Duodenal mucosa (tissue), 2 donors: ENCODE results near the gene MRPL52.
A peak's percentile ranks its signal among the peaks of the same experiment; 100 is the strongest.
"Not testable (repeated sequence)": the region's sequence is repeated elsewhere in the genome, so short reads cannot be mapped to it uniquely, and the experiment has no call there.

ENCODE experiments used
- H3K27ac ChIP-seq: one replicate; pipeline ENCODE4 v1.7.0; 2013; ENCODE audit warnings: low read depth, low read length
- H3K27me3 ChIP-seq, 2 donors: one replicate each; pipeline ENCODE4 v1.7.0; 2013; ENCODE audit warnings: low read length in 2 of 2, control low read depth in 1 of 2; ENCODE audit not compliant: insufficient read depth in 2 of 2, control insufficient read depth in 1 of 2
- H3K36me3 ChIP-seq, 2 donors: one replicate each; pipeline ENCODE4 v1.7.0; 2013; ENCODE audit warnings: low read length in 2 of 2, control low read depth in 1 of 2; ENCODE audit not compliant: insufficient read depth in 2 of 2, control insufficient read depth in 1 of 2
- H3K4me1 ChIP-seq, 2 donors: one replicate each; pipeline ENCODE4 v1.7.0; 2013; ENCODE audit warnings: low read length in 2 of 2, control low read depth in 1 of 2; ENCODE audit not compliant: insufficient read depth in 2 of 2, control insufficient read depth in 1 of 2
- H3K4me3 ChIP-seq, 2 donors: one replicate each; pipeline ENCODE4 v1.7.0; 2013; ENCODE audit warnings: low read length in 2 of 2, low read depth in 1 of 2
- H3K9ac ChIP-seq, 2 donors: one replicate each; pipeline ENCODE4 v1.7.0; 2013; ENCODE audit warnings: low read length in 2 of 2, low read depth in 1 of 2
- H3K9me3 ChIP-seq, 2 donors: one replicate each; pipeline ENCODE4 v1.7.0; 2013; ENCODE audit warnings: low read length in 2 of 2, control low read depth in 1 of 2; ENCODE audit not compliant: control insufficient read depth in 1 of 2

MRPL52 gene

GRCh38 chr14:22796087-22796707, 33.5 kb upstream of the MRPL52 start:
- Histone ChIP-seq H3K9me3 (no peaks in the 10 kb centered on the region), H3K9ac (no peak overlapping the region), H3K4me3 (no peak overlapping the region), H3K27ac (peak overlapping the region; percentile 34), H3K27me3 (no peaks in the 10 kb centered on the region), H3K4me1 (peaks cover 29 to 44% of the 10 kb centered on the region in 2 donors), H3K36me3 (no peaks in the 10 kb centered on the region)

- Histone ChIP-seq H3K9me3 (no peaks in the 10 kb centered on the region), H3K9ac (no peak overlapping the region), H3K27me3 (no peaks in the 10 kb centered on the region)
Observed at GRCh38 chr14:22797017-22797917, 32.4 kb upstream of the MRPL52 start.

GRCh38 chr14:22798528-22798927, 31.2 kb upstream of the MRPL52 start:
- Histone ChIP-seq H3K36me3 (no peaks in the 10 kb centered on the region), H3K4me3 (no peak overlapping the region), H3K27ac (peak overlapping the region; percentile 10), H3K4me1 (peaks cover 31 to 44% of the 10 kb centered on the region in 2 donors), H3K9me3 (no peaks in the 10 kb centered on the region), H3K9ac (no peak overlapping the region), H3K27me3 (no peaks in the 10 kb centered on the region)

More at GRCh38 chr14:22797017-22797917, 32.4 kb upstream of the MRPL52 start:
- Histone ChIP-seq H3K4me3 (no peak overlapping the region), H3K27ac (peak overlapping the region; percentile 26), H3K36me3 (no peaks in the 10 kb centered on the region), H3K4me1 (peaks cover 29 to 44% of the 10 kb centered on the region in 2 donors)

- Histone ChIP-seq H3K27ac (no peak overlapping the region), H3K4me1 (peaks cover 34 to 44% of the 10 kb centered on the region in 2 donors)
Observed at GRCh38 chr14:22800346-22800745, 29.3 kb upstream of the MRPL52 start.

GRCh38 chr14:22801716-22802115, 28.0 kb upstream of the MRPL52 start:
- H3K36me3 ChIP-seq: no peaks in the 10 kb centered on the region
- H3K27ac ChIP-seq: no peak overlapping the region
- H3K9me3 ChIP-seq: no peaks in the 10 kb centered on the region
- no peak overlapping the region for H3K9ac ChIP-seq
- no peaks in the 10 kb centered on the region for H3K27me3 ChIP-seq
- peaks cover 22 to 34% of the 10 kb centered on the region in 2 donors for H3K4me1 ChIP-seq
- H3K4me3 ChIP-seq: no peak overlapping the region

More at GRCh38 chr14:22800346-22800745, 29.3 kb upstream of the MRPL52 start:
- Histone ChIP-seq H3K36me3 (no peaks in the 10 kb centered on the region), H3K9ac (no peak overlapping the region), H3K4me3 (no peak overlapping the region), H3K9me3 (no peaks in the 10 kb centered on the region), H3K27me3 (no peaks in the 10 kb centered on the region)

- H3K4me3 ChIP-seq: no peak overlapping the region
- no peaks in the 10 kb centered on the region for H3K9me3 ChIP-seq
- H3K9ac ChIP-seq: no peak overlapping the region
- no peaks in the 10 kb centered on the region for H3K27me3 ChIP-seq
- H3K4me1 ChIP-seq: peaks cover 24 to 32% of the 10 kb centered on the region in 2 donors
- H3K27ac ChIP-seq: no peak overlapping the region
- H3K36me3 ChIP-seq: no peaks in the 10 kb centered on the region
Observed at GRCh38 chr14:22802860-22803686, 26.6 kb upstream of the MRPL52 start.

GRCh38 chr14:22803687-22803974, 26.1 kb upstream of the MRPL52 start:
- no peak overlapping the region for H3K9ac ChIP-seq
- H3K27me3 ChIP-seq: no peaks in the 10 kb centered on the region
- H3K36me3 ChIP-seq: no peaks in the 10 kb centered on the region
- no peaks in the 10 kb centered on the region for H3K9me3 ChIP-seq
- no peak overlapping the region for H3K4me3 ChIP-seq
- H3K27ac ChIP-seq: no peak overlapping the region
- peaks cover 22 to 32% of the 10 kb centered on the region in 2 donors for H3K4me1 ChIP-seq

GRCh38 chr14:22805235-22805634, 24.5 kb upstream of the MRPL52 start:
- H3K4me3 ChIP-seq: not testable (repeated sequence)
- peaks cover 20 to 24% of the 10 kb centered on the region in 2 donors for H3K4me1 ChIP-seq

GRCh38 chr14:22807432-22808087, 22.1 kb upstream of the MRPL52 start:
- Histone ChIP-seq H3K4me3 (no peak overlapping the region), H3K27ac (no peak overlapping the region), H3K36me3 (no peaks in the 10 kb centered on the region), H3K4me1 (peaks cover 21 to 23% of the 10 kb centered on the region in 2 donors), H3K9me3 (no peaks in the 10 kb centered on the region), H3K27me3 (no peaks in the 10 kb centered on the region), H3K9ac (no peak overlapping the region)

More at GRCh38 chr14:22805235-22805634, 24.5 kb upstream of the MRPL52 start:
- H3K27ac ChIP-seq, H3K9ac ChIP-seq, H3K36me3 ChIP-seq, H3K27me3 ChIP-seq, H3K9me3 ChIP-seq: not testable (repeated sequence)
